Measurements from ENCODE around the gene FKTN.

DNA sequence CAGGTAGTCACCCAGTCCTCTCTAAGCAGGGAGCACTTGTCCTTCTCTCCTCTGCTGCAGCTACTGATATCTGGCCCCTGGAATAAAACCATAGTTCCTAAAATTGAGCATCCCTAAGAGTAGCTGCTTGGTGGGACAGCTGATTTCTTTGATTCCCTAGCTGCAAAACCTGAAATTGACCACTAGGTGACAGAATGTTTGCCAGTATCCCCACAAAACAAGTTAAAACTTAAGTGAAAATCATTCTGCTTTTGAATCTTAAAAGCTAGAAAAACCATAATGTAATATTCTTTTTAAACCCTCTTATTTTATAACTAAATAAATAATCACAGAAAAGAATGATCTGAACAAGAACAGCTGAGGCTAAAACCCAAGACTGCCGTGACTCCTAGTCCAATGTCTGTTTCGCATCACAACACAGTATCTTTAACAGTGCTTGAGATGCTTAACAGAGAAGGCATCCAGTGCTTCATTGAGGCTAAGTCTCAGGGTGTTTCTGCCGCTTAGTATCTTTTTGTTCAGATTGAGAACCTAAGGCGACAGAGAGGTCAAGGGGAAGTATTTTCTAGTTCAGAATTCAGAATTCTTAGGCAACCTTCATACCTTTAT is 80.0 kb downstream of the FKTN start:
- TF ChIP-seq, protein P1, sequence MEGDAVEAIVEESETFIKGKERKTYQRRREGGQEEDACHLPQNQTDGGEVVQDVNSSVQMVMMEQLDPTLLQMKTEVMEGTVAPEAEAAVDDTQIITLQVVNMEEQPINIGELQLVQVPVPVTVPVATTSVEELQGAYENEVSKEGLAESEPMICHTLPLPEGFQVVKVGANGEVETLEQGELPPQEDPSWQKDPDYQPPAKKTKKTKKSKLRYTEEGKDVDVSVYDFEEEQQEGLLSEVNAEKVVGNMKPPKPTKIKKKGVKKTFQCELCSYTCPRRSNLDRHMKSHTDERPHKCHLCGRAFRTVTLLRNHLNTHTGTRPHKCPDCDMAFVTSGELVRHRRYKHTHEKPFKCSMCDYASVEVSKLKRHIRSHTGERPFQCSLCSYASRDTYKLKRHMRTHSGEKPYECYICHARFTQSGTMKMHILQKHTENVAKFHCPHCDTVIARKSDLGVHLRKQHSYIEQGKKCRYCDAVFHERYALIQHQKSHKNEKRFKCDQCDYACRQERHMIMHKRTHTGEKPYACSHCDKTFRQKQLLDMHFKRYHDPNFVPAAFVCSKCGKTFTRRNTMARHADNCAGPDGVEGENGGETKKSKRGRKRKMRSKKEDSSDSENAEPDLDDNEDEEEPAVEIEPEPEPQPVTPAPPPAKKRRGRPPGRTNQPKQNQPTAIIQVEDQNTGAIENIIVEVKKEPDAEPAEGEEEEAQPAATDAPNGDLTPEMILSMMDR (IDR thresholded peaks at IDR 0.05) = peak; percentile 58
- TF ChIP-seq POLR2AphosphoS5 (IDR thresholded peaks at IDR 0.05; ENCODE audit: low read depth, low read length) (no peak), YY1 (IDR thresholded peaks at IDR 0.05; ENCODE audit: low read depth) (no peak), GABPA (IDR thresholded peaks at IDR 0.05; ENCODE audit: low read depth) (no peak), RFX5 (IDR thresholded peaks at IDR 0.05; ENCODE audit: low read length) (no peak), EZH2phosphoT487 (IDR thresholded peaks at IDR 0.05; ENCODE audit: borderline replicate concordance, low read depth) (no peak), JUND (IDR thresholded peaks at IDR 0.05) (no peak), GATA2 (CRISPR knock-in tag; IDR thresholded peaks at IDR 0.05) (no peak), TAF1 (IDR thresholded peaks at IDR 0.05; ENCODE audit: borderline replicate concordance, low read depth, low read length) (no peak), TCF12 (IDR thresholded peaks at IDR 0.05) (no peak)
- TF ChIP-seq, protein P2, sequence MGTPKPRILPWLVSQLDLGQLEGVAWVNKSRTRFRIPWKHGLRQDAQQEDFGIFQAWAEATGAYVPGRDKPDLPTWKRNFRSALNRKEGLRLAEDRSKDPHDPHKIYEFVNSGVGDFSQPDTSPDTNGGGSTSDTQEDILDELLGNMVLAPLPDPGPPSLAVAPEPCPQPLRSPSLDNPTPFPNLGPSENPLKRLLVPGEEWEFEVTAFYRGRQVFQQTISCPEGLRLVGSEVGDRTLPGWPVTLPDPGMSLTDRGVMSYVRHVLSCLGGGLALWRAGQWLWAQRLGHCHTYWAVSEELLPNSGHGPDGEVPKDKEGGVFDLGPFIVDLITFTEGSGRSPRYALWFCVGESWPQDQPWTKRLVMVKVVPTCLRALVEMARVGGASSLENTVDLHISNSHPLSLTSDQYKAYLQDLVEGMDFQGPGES (IDR thresholded peaks at IDR 0.05; ENCODE audit: low read depth, low read length) = no peak
- TF ChIP-seq, protein P3, sequence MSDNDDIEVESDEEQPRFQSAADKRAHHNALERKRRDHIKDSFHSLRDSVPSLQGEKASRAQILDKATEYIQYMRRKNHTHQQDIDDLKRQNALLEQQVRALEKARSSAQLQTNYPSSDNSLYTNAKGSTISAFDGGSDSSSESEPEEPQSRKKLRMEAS (IDR thresholded peaks at IDR 0.05; ENCODE audit: low read depth) = no peak
- TF ChIP-seq, protein P4, sequence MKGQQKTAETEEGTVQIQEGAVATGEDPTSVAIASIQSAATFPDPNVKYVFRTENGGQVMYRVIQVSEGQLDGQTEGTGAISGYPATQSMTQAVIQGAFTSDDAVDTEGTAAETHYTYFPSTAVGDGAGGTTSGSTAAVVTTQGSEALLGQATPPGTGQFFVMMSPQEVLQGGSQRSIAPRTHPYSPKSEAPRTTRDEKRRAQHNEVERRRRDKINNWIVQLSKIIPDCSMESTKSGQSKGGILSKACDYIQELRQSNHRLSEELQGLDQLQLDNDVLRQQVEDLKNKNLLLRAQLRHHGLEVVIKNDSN (IDR thresholded peaks at IDR 0.05; ENCODE audit: borderline replicate concordance, low read depth) = no peak
